ENCODE measurements around the gene TTC12. TPM values are rescaled to one million over a fixed set of nuclear protein-coding genes. Genes with fewer than 3 reads are reported as not detected.

TTC12 gene
- total RNA-seq, 2 donors from 2014 or later = 4.6 to 6.3 TPM

DNA sequence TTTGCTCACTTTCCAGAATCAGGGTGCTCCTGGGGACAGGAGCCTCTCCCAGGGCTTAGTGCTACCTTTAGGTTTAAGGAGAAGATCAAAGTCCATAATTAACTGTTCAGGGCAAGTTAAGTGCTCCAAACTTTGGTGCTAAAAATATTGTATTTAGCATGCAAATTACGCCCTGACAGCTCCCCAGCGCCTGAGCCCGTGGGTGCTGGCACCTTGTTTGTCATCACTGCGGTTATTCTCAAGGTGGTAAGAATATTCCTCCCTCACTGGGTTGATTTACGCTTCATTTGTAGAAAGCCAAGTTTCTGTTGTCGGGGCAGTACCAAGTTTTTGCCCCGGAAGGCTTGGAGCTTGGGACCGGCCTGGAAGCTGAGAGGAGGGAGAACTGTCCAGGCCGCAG is 94.5 kb downstream of the TTC12 start:
- Histone ChIP-seq H3K4me1 (no peaks in the 10 kb centered on the region), H3K4me3 (no peak overlapping the region), H3K36me3 (no peaks in the 10 kb centered on the region), H3K9me3 (no peaks in the 10 kb centered on the region), H3K27ac (no peak overlapping the region), H3K27me3 (no peaks in the 10 kb centered on the region)
- DNase-seq (ENCODE audit: low spot score) = no peak
- TF ChIP-seq, protein P1, sequence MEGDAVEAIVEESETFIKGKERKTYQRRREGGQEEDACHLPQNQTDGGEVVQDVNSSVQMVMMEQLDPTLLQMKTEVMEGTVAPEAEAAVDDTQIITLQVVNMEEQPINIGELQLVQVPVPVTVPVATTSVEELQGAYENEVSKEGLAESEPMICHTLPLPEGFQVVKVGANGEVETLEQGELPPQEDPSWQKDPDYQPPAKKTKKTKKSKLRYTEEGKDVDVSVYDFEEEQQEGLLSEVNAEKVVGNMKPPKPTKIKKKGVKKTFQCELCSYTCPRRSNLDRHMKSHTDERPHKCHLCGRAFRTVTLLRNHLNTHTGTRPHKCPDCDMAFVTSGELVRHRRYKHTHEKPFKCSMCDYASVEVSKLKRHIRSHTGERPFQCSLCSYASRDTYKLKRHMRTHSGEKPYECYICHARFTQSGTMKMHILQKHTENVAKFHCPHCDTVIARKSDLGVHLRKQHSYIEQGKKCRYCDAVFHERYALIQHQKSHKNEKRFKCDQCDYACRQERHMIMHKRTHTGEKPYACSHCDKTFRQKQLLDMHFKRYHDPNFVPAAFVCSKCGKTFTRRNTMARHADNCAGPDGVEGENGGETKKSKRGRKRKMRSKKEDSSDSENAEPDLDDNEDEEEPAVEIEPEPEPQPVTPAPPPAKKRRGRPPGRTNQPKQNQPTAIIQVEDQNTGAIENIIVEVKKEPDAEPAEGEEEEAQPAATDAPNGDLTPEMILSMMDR (IDR thresholded peaks at IDR 0.05) = no peak

DNA sequence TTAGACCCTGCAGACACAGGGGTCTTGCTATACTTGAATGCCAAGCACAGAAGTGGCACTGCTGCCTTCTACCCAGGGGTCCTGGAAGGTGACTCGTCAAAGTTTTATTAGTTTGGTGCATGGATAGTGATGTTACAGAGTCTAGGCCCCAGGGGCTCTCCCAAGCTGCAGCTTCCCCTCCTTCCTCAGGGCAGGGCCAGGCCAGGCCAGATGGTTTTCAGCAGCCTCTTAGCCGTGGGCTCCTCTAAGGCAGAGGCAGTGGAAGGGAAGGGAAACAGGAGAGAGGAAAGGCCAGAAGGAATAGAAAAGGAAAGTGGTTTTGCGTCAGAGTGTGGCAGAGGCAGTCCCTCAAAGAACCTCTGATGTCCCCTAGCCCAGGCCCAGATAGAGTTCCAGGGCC is 95.1 kb downstream of the TTC12 start:
- TF ChIP-seq, protein P1 (IDR thresholded peaks at IDR 0.05) = no peak

DNA sequence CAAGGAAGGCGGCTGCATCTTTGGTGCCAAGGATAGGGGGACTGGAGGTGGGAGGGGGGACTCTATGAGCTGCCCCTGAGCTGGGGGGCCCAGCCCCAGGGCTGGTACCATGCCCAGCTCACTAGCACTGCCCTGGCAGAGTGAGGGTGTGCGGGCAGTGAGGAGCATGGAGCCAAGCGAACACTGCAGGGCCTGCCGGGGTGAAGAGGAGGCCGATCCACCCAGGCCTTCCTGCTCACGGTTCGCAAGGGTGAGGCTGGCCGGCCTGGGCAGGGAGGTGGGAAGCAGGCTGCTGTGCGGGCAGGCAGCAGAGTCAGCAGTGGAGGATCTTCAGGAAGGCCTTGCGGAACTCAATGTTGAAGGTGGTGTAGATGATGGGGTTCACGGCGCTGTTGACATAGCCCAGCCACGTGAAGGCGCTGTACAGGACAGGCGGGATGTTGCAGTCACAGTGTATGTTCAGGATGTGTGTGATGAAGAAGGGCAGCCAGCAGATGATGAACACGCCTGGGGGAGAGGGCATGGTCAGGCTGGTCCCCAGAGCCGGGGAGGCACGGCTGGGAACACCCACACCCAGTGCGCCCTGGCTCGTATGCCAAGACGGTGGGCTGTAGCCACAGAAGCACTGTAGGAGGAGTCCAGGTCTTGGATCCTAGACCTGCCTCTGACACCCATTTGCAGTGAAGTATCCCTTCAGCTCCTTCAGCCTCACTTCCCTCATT is 96.2 kb downstream of the TTC12 start:
- no peak overlapping the region for H3K27ac ChIP-seq
- DNase-seq (ENCODE audit: low spot score) = no peak
- no peak overlapping the region for H3K4me3 ChIP-seq
- no peaks in the 10 kb centered on the region for H3K36me3 ChIP-seq
- H3K9me3 ChIP-seq = no peaks in the 10 kb centered on the region
- H3K4me1 ChIP-seq = no peaks in the 10 kb centered on the region
- TF ChIP-seq, protein P1 (IDR thresholded peaks at IDR 0.05) = no peak
- H3K27me3 ChIP-seq = no peaks in the 10 kb centered on the region

More for the DNA sequence above, 95.1 kb downstream of the TTC12 start:
- no peaks in the 10 kb centered on the region for H3K36me3 ChIP-seq
- H3K4me1 ChIP-seq = no peaks in the 10 kb centered on the region
- no peak overlapping the region for H3K27ac ChIP-seq
- no peaks in the 10 kb centered on the region for H3K9me3 ChIP-seq
- no peak for DNase-seq (ENCODE audit: low spot score)
- H3K27me3 ChIP-seq = no peaks in the 10 kb centered on the region
- H3K4me3 ChIP-seq = no peak overlapping the region

DNA sequence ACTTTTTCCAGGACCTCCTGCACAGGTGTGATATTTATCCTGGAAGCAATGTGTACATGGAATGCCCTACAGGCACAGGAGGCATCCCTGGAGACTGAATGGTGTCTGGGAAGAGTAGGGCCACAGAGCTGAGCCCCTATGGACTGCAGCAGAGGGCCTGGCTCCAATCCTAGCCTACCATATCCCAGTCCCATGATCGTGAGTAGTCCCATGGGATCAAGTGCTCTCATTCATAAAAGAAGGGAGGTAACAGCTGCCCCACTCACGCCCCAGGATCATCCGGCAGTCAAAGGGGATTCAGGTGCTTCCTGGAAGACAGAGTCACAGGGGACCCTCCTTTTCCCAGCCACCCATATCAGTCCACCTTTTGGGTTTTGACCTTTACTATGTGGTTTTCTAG is 97.2 kb downstream of the TTC12 start:
- H3K9me3 ChIP-seq = no peaks in the 10 kb centered on the region
- no peak overlapping the region for H3K27ac ChIP-seq
- DNase-seq (ENCODE audit: low spot score) = no peak
- no peaks in the 10 kb centered on the region for H3K27me3 ChIP-seq
- H3K4me3 ChIP-seq = no peak overlapping the region
- TF ChIP-seq, protein P1 (IDR thresholded peaks at IDR 0.05) = no peak
- H3K4me1 ChIP-seq = no peaks in the 10 kb centered on the region
- no peaks in the 10 kb centered on the region for H3K36me3 ChIP-seq

DNA sequence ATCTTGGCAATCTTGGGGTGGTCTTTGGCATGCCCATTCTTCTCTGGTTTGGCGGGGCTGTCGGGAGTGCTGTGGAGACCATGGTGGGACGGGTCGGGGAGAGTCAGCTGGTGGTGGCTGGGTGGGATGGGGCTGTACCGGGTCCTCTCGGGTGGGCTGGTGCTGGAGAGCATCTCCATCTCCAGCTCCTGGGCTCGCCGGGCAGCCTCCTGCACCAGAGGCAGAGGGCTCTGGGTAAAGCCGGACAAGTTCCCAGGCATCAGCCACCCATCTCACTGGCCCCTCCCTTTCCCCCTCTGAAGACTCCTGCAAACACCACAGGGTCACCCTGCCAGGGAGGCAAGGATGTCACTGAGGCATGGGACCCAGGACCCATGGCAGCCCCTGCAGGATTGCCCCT is 98.3 kb downstream of the TTC12 start:
- TF ChIP-seq, protein P1 (IDR thresholded peaks at IDR 0.05) = no peak
- H3K9me3 ChIP-seq = no peaks in the 10 kb centered on the region
- H3K36me3 ChIP-seq = no peaks in the 10 kb centered on the region
- H3K27me3 ChIP-seq = no peaks in the 10 kb centered on the region
- DNase-seq (ENCODE audit: low spot score) = no peak
- no peak overlapping the region for H3K4me3 ChIP-seq
- no peaks in the 10 kb centered on the region for H3K4me1 ChIP-seq
- no peak overlapping the region for H3K27ac ChIP-seq

DNA sequence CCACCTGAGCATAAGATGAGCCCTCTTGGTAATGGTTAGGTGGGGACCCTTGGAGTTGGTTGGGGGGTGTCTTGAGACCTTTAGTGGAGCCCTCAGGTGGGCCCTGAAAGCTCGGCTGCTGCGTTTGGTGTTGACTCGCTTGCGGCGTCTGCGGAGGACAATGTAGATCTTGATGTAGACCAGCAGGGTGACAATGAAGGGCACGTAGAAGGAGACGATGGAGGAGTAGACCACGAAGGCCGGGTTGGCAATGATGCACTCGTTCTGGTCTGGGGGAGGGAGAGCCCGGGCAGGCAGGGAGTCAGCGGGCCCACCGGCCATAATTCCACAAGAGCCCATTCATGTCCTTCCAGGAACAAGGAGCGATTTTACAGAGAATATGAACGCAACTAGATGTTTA is 101.0 kb downstream of the TTC12 start:
- Histone ChIP-seq H3K27me3 (no peaks in the 10 kb centered on the region), H3K27ac (no peak overlapping the region), H3K4me3 (no peak overlapping the region), H3K4me1 (no peaks in the 10 kb centered on the region), H3K9me3 (no peaks in the 10 kb centered on the region), H3K36me3 (no peaks in the 10 kb centered on the region)
- TF ChIP-seq, protein P1 (IDR thresholded peaks at IDR 0.05) = no peak
- DNase-seq (ENCODE audit: low spot score) = no peak

Data from right atrium auricular region (tissue), 2 donors.